Cardiac septum (tissue), 1 donor: Measurements from ENCODE around the gene BSDC1. TPM values are rescaled to one million over a fixed set of nuclear protein-coding genes. Genes with fewer than 3 reads are reported as not detected.
"Not testable (repeated sequence)": the region's sequence is repeated elsewhere in the genome, so short reads cannot be mapped to it uniquely, and the experiment has no call there.

ENCODE experiments used
- DNase-seq: peaks from one replicate; pipeline ENCODE4 v3.0.0-alpha.2; 2020; ENCODE audit warnings: low spot score
- intact Hi-C: fragments of 100-400 bp; cut with DNase I; formaldehyde crosslinking; loops from one replicate; pipeline ENCODE4 v1.14.0; 2022
- total RNA-seq: library from RNA; stranded (reverse); fragmentation: NEBNext Ultra II Directional; extraction: Animal tissue kit (Norgen Biotek cat#: 25700); gene quantifications from one replicate; pipeline ENCODE4 v1.2.1, GENCODE V29; 2021
- donor health status: DM: no; HTN: no; CAD: no.

BSDC1 gene
- total RNA-seq, 1 donor from 2014 or later, result 41.3 TPM

DNA sequence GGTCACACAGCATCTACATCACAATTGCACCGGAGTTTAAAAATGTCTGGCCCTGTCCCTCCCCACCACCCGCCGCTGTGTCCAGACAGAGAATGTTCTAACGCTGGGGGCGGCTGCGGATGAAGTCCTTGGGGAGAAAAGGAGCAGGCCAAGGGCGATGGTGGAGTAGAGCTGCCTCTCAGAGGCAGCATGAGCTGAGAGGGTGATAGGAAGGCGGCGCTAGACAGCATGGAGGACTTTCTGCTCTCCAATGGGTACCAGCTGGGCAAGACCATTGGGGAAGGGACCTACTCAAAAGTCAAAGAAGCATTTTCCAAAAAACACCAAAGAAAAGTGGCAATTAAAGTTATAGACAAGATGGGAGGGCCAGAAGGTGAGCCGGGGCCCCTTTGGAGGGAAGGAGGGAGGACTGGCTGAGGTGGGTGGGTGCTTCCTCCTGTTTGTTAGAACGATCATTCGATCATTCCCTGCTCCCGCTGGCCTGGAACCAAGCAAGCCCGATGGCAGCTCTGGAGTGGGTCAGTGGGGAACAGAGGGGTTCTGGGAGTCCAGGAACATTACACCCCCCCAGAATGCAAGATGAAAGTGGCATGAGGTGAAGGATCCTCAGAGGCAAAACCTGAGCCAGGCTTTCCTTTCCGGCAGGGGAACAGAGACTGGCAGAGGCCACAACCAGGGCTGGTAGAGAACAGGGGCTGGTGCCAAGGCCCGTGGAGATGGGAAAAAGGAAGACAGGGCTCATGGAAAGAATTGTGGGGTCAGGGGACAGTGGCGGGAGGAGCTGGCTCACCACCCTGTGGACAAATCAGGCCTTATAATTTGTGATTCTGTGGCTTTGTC, 31.5 kb downstream of the BSDC1 start, which contains the start of the genes FAM229A and TSSK3:
Gene FAM229A, minus strand, starts transcription at position 12 of the 840 bp plus-strand sequence. CDS start 394 bp downstream, outside the sequence.
Gene TSSK3, plus strand, starts transcription at position 66 of the 840 bp plus-strand sequence. Its CDS starts 163 bp downstream, at position 229.
- intact Hi-C loops, result loop anchor here (1.0 kb wide), 1 partner anchor 27 kb away; no protein-coding TSS in a partner anchor
- DNase-seq, result no peak

DNA sequence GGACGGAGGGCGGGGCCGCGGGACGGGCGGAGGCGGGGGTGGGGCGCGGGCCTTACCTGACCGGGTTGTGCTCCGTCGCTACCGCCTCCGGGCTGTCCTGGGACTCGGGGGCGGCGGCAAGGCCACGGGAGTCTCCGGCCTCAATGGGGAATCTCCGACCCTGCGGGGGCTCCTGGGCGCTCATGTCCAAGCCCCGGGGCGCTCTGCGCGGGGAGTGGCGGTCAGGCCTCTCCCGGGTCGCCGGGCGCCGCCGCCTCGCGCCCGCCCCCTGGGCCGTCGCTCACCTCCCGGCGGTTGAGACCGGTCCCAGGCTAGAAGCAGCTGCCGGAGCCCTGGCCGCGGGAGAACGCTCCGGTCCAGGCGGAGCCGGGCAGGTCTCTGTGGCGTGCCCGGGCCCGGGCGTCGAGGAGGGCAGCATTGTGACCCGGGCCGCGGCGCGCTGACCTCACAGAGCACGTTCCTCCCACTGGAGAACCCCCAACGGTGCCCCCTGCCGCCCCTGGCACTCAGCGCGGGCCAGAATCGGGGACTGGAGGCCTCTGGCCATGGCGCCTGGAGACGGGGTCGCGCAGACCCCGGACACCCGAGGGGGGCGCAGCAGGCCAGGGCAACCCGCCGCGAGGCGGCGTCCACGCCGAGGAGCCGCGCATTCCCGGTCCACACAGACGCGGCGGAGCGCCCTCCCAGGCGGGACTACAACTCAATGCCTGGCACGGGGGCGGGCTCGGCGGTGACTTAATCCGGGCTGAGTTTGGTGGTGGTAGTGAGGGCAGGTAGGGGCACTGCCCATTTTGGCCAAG, 32.4 kb downstream of the BSDC1 start:
- intact Hi-C loops, result loop anchor here (1.0 kb wide), 1 partner anchor 27 kb away; no protein-coding TSS in a partner anchor
- DNase-seq, result peak; percentile 82

DNA sequence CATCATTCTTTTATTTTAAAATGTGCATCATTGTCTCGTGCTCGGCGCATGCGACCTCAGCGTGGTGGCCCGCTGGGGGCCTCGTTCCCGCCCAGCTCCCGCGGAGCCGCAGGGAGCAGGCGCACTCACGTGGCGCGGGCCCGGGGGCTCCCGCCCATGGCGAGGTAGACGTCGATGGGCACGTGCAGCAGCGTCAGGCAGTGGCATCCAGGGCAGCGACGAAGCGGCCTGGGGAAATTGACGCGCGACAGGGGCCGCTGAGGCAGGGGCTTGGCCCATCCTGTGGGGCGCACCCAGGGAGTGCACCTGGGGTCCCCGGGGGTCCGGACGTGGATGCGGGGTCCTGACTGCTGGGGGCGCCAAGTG, 33.0 kb downstream of the BSDC1 start:
- intact Hi-C loops, result no loop called here
- DNase-seq, result no peak

DNA sequence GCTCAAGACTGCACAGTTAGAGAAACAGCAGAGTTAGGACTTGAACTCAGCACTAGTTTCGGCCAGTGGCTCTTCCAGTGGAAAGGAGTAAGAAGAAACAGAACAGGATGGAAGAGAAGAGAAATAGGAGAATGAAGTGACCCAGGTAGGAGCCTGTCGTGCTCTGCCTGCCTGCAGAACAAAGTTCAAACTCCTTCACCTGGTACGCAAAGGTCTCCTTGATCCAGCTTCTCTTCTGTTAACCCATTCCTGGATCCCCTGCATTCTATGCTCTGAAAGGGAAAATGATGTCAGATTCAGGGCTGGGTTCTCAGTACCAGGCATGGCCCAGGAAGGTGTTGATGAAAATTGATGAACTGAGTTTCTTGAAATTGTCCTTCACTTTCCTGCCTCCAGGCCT, 35.8 kb downstream of the BSDC1 start:
- DNase-seq, result no peak
- intact Hi-C loops, result no loop called here

DNA sequence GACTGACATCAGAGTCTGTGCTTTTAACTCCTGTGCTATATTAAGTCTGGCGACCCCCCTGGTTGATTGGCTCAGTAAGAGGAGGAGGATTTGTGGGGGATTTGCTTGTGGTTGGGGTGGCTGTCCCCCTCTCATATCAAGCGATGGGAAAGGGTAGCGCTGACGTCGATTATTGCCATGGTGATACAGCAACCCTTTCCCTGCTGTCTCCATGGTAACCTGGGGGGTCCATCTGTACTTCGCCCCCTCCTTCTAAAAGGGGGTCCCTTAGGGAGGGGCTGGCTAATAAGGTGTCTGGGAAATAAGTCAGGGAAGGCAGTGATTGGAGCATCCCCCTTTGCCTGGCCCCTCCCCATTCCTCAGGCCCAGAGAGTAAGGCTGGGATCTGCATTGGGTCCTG, 36.6 kb downstream of the BSDC1 start:
- intact Hi-C loops, result no loop called here
- no peak for DNase-seq

DNA sequence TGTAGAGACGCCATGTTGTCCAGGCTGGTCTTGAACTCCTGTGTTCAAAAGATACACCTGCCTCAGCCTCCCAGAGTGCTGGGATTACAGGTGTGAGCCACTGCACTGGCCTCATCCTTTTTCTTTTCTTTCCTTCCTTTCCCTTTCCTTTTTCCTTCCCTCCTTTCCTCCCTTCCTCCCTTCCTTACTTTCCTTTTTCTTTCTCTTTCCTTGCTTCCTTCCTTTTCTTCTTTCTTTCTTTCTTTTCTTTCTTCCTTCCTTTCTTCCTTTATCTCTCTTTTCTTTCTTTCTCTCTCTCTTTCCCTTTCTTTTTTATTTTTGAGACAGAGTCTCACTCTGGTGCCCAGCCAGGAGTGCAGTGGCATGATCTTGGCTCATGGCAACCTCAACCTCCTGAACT, 37.8 kb downstream of the BSDC1 start:
- DNase-seq, result no peak
- intact Hi-C loops, result no loop called here

DNA sequence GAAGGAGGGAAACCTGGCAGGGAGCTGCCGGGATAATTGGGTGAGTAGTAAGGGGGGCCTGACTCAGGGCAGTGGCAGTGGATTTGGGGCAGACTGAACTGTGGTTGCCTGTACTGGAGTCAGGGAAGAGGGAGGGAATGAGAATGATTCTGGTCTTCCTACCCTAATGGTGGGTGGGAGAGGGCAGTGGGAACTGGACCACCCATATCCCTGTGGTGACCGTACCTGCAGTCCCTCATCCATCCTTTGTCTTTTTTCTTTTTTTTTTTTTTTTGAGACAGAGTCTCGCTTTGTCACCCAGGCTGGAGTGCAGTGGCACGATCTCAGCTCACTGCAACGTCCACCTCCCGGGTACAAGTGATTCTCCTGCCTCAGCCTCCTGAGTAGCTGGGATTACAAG, 38.5 kb downstream of the BSDC1 start:
- DNase-seq, intact Hi-C loops: not testable (repeated sequence)

DNA sequence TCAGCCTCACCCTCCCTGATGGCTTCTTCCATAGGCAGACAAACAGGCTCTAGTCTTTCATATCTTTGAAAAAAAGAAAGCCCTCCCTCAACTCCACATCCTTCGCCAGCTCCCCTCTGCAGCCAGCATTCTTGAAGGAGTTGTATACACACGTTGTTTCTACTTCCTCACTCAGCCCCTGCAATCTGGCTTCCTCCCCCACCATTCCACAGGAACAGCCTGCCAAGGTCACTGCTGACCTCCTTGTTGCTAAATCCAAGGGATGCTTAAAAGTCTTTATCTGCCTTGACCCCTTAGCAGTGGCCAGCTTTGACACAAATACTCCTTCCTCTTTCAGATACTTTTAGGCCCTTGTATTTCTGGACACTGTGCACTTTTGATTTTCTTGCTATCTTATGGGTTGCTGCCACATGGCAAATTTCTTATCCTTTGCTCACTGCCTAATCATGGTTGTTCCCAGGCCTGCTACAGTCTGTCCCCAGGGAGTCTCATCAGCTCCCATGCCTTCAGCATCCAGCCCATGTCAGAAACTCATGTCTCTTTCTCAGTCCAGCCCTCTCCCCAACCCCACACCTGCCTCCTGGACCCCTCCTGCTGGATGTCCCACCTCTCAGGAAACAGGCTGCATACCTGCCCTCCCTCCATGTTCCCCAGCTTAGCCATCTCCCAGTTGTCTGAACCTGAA, 40.2 kb downstream of the BSDC1 start:
- no peak for DNase-seq
- intact Hi-C loops, result no loop called here

DNA sequence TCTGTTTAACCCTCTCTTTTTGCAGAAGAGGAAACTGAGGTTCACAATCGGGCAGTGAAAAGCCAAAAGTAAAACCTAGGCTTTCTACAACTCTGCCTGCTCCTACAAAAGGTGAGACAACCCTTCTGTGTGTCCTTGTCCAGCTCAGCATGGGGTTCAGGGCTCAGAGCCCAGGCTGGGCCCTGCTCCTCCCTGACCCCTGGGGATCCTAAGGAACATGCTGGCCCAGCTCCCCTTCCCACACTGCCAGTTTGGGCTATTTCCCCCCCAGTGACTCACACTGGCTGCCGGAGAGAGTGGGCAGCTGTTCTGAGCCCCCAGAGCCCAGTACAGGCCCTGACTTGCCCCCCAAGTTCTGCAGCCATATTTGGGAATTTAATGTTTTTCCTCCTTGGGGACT, 40.8 kb downstream of the BSDC1 start:
- DNase-seq, result no peak
- intact Hi-C loops, result no loop called here

DNA sequence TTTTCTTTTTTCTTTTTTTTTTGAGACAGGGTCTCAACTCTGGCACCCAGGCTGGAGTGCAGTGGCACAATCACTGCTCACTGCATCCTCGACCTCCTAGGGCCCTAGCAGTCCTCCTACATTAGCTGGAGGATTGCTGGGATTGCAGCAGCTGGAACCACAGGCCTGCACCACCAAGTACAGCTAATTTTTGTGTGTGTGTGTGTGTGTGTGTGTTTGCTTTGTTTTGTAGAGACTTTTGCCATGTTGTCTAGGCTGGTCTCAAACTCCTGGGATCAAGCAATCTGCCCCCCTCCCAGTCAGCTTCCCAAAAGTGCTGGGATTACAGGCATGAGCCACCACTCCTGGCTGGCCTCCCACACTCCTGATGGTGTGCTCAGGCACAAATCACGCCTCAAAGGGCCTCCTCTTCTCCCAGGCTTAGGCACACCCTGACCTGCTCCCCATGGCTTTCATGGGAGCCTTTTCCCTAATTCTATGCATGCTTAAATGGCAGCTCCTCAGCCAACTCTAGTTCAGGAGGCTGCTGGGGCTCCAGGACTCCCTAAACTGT, 41.3 kb downstream of the BSDC1 start:
- no peak for DNase-seq
- intact Hi-C loops, result no loop called here

DNA sequence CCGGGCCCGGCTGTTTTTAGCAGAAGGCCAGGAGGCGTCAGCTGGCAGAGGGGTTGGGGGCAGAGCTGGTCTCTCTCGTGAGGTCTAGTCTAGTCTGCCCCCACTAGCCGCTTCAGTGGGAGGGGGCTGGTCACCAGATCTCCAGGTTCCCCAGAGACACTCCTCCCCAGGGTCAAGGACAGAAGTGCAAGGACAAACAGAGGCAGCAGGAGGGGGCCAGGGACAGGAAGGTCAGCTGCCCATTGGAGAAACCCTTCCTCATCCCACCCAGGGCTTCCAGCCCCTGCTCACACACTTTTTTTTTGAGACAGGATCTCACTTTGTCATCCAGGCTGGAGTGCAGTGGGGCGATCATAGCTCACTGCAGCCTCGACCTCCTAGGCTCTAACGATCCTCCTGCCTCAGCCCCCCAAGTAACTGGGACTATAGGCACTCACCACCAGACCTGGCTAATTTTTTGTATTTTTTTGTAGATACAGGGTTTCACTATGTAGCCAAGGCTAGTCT, 41.9 kb downstream of the BSDC1 start:
- DNase-seq, result no peak
- intact Hi-C loops, result no loop called here

DNA sequence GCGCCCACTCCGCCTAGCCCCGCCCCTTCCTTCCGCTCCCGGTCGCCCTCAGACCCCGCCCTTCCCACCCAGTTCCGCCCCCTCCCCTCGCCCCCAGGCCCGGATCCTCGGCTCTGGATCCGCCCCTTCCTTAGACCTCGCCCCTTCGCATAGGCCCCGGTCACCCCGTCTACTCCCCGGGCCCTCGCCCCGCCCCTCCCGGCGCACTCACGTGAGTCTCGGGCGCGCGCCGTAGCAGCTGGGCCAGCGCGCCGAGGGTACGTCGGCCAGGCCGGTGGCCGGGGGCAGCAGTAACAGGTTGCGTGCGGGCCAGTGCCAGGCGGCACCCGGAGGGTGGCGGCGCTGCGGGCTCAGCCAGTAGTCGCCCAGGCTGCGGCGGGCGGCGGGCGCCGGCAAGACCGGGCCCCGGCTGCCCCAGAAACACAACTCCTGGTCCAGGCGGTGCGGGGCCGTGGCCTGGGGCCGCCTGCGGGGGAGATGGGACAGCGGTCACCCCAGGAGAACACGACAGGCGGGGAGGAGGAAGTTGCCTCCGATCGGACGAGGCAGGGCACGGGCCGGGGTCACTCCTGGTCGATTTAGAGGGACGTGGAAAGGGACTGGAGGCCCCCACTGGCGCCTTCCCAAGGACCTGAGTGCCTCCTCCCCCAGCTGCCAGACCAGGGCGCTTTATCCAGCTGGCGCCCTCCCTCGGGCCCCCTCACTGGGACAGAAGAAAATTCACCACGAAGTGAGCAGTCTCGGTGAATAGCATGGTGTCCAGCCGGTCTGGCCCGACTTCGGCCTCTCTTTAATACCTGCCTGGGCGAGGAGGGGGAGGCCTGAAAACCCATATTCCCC, 42.6 kb downstream of the BSDC1 start:
- DNase-seq, result peak; percentile 97
- intact Hi-C loops, result no loop called here

DNA sequence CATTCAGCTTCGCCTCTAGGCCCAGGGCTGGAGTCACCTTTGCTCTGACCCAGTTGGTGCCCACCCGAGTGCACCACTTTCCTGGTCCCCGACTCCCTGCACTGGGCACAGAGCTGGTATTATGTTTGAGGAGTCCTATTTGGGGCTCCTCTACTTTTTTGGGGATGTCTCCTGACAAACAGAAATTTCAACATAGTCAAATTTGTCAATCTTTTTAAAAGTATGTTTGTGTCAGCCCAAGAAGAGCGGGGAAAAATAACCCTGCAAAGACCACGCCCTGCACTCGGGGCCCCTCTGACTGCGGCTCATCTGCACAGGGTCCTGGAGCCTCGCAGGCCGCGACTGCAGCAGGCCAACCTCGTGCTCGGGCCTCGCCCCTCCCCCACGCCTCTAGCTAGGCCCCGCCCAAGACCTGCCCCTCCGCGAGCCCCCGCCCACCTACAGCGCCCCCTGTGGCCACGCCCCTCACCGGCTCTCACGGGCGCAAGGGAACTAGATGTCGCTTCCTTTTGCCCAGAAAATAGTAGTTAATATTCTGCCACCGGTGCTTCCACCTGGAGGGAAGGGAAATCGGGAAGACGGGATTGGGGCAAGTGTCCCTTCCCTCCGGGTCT, 43.3 kb downstream of the BSDC1 start:
- intact Hi-C loops, result no loop called here
- peak; percentile 88 for DNase-seq

DNA sequence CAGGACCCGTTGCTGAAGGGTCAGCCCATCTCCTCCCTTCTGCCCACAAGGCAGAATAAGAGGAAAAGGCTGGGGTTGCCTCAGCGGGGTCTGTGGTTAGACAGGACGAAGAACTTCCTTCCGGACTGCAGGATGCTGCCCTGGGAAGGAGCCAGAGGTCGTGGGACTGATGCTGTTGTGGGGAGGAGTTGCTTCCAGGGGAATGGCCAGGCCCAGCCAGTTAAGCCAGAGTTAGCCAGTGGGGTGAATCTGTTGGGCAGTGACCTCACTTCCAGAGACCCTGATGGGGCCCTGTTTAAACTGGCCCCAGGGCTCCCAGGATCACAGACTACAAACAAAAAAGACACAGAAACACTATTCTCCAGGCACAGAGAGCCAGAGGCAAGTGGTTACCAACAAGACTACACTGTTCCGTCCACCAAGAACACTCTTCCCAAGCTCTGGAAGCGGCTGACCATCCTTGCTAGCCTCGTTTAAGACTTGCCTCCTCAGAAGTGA, 45.0 kb downstream of the BSDC1 start:
- intact Hi-C loops, result no loop called here
- DNase-seq, result peak; percentile 87

DNA sequence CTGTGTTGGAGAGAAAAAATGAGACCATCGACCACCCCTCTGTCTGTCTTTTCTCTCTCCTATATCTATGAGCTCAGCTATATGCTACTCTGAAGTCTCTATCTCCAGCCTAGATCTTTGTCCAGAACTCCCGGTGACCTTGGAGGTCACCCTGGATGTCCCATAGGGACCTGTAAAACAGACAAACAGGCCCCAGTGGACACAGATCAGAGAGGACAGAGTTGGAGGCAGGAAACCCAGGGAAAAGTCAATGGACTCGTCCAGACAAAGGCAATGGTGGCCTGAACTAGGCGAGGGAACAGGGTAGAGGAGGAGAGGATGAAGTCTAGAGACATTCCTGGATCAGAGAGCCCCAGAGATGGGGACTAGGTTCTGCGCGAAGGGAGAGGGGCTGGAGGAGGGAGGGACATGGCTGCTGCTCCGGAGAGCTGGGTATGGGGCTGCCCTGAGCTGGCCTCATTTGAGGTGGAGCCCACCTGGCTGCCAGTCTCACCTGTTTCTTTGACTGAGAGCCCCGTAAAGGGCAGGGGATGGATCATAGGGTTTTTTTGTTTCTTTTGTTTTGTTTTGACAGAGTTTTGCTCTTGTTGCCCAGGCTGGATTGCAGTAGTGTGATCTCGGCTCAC, 47.6 kb downstream of the BSDC1 start:
- intact Hi-C loops, result no loop called here
- no peak for DNase-seq

DNA sequence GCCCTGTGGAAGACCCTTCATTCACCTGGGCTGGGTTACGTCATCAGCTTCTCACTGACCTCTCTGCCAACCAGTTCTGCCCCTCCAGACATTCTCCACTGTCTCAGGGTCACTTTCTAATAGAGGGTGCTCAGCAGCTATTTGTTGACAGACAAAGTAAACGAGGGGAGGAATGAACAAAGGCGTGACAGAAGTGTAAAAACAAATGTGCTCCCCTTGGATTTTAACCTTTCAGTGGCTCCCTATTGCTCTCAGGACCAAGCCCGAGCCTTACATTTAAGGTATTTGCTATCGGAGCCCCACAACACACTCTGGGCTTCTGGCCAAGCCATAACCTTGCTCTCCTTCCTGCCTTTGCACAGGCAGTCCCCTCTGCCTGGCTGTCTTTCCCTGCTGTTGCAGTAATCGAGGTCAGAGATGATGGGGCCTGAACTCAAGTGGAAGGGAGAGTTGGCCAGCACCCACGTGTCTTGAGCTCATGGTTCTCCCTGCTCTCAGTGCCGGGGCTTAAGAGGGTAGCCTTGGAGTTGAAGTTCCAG, 48.9 kb downstream of the BSDC1 start:
- intact Hi-C loops, result no loop called here
- no peak for DNase-seq

DNA sequence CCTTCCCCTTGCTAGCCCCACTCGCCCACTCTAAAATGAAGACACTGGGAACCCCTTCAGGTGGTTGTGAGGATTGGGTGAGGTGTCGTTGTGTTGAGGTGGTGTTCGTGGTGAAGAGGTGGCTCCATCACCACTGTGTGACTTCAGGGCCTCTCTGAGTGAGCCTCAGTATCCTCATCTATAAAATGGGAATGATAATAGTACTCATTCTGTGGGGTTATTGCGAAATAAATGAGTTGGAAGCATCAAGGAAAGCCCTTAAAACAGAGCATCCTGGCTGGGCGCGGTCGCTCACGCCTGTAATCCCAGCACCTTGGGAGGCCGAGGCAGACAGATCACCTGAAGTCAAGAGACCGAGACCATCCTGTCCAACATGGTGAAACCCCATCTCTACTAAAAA, 51.5 kb downstream of the BSDC1 start:
- intact Hi-C loops, result no loop called here
- no peak for DNase-seq
